ENCODE data around the gene RNF214. TPM values are rescaled to one million over a fixed set of nuclear protein-coding genes. Genes with fewer than 3 reads are reported as not detected.

RNF214 gene
- total RNA-seq, 1 experiment from 2014 or later, result 7.4 TPM

DNA sequence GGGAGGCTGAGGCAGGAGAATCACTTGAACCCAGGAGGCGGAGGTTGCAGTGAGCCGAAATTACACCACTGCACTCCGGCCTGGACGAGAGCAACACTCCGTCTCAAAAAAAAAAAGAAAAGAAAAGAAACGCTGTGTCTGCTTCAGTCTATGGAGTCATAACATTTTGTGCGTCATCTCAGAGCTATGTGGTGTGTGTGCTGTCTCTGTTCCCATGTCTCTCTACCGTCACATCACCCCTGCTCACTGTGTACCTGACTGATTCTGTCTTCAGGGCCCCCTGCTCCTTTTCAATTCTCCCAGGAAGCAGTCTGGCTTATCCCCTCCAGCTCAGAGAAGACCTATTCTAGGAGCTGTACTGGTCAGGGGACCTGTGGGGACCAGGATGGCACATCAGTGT is 65.7 kb downstream of the RNF214 start:
- intact Hi-C loops (cut with micrococcal nuclease), result no loop called here
- TF ChIP-seq, protein P1, sequence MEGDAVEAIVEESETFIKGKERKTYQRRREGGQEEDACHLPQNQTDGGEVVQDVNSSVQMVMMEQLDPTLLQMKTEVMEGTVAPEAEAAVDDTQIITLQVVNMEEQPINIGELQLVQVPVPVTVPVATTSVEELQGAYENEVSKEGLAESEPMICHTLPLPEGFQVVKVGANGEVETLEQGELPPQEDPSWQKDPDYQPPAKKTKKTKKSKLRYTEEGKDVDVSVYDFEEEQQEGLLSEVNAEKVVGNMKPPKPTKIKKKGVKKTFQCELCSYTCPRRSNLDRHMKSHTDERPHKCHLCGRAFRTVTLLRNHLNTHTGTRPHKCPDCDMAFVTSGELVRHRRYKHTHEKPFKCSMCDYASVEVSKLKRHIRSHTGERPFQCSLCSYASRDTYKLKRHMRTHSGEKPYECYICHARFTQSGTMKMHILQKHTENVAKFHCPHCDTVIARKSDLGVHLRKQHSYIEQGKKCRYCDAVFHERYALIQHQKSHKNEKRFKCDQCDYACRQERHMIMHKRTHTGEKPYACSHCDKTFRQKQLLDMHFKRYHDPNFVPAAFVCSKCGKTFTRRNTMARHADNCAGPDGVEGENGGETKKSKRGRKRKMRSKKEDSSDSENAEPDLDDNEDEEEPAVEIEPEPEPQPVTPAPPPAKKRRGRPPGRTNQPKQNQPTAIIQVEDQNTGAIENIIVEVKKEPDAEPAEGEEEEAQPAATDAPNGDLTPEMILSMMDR (conservative IDR thresholded peaks at IDR 0.05; ENCODE audit: low read depth, low read length), result no peak
- ChIA-PET POLR2A (ENCODE audit: unreplicated experiment) (interaction anchor here (0.7 kb wide), 1 partner anchor 30 kb away, joined by 7 read pairs; the partner anchor contains the start of gene CEP164), CTCF (no interaction called here)
- Histone ChIP-seq H3K9me3 (ENCODE audit: low read length) (no peaks in the 10 kb centered on the region), H3F3A (ENCODE audit: low read length, unreplicated experiment) (no peaks in the 10 kb centered on the region), H3K4me1 (ENCODE audit: insufficient read depth, low read length) (no peaks in the 10 kb centered on the region), H3K79me2 (ENCODE audit: low read length) (no peaks in the 10 kb centered on the region), H3K9me2 (replicated peaks; ENCODE audit: low read length) (no peaks in the 10 kb centered on the region), H4K20me1 (ENCODE audit: low read length) (no peaks in the 10 kb centered on the region), H3K27me3 (ENCODE audit: low read length) (no peaks in the 10 kb centered on the region), H3K4me2 (ENCODE audit: low read length) (no peak overlapping the region), H2AFZ (ENCODE audit: low read length) (no peak overlapping the region), H3K4me3 (ENCODE audit: low read length) (no peak overlapping the region), H3K27ac (ENCODE audit: low read length) (no peak overlapping the region), H3K36me3 (ENCODE audit: low read depth, low read length) (no peaks in the 10 kb centered on the region), H3K9ac (ENCODE audit: low read length) (no peak overlapping the region)
- BruUV-seq (replicated peaks), result no TSS peak
- ATAC-seq (no peak), DNase-seq (no peak)

DNA sequence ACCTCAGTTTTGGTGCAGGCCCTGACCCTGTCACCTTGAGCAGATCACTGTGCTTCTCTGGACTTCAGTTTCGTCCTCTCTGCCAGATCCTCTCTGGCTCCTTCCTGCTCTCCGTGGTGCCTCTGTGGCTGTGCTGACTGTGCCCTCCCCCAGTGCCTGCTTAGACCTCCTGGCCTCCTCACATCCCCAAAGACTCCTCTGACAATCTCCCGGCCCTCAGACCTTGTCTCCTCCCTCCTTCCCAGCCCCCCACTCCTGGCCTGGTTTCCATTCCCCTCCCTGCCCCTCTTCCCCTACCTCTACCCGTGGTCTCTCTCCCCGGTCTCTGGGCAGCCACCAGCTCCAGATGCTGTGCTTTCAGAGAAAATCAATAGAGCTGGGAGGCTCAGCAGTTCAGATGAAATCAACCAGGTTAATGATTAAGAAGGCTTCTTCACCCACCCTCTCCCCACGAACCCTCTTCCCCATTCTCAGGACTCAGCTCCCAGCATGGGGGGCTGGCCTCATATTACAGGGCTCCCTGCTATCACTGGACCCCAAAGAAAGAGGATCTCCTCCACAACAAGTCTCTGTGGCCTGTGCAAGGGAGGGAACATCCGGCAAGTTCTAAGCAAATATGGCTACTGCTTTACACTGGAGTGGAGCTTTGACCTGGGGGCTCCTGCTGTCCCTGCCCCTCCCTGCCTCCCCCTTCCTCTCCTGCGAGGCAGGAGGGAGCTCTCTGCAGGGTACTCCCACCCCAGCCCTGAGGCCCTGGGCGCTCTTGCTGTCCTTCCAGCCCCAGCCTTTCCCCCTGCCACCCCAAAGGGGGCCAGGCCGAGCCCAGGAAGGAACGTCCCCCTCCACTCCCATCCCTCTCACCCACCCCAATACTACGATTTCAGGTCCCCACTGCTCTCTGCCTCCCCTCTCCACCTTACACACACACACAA is 67.1 kb downstream of the RNF214 start:
- no peaks in the 10 kb centered on the region for H3K79me2 ChIP-seq (ENCODE audit: low read length)
- H3K36me3 ChIP-seq (ENCODE audit: low read depth, low read length), result no peaks in the 10 kb centered on the region
- H3K9me3 ChIP-seq (ENCODE audit: low read length), result no peaks in the 10 kb centered on the region
- ChIA-PET CTCF (no interaction called here), POLR2A (ENCODE audit: unreplicated experiment) (no interaction called here)
- intact Hi-C loops (cut with micrococcal nuclease), result no loop called here
- no peak overlapping the region for H3K4me2 ChIP-seq (ENCODE audit: low read length)
- BruUV-seq (replicated peaks), result no TSS peak
- no peak overlapping the region for H3K9ac ChIP-seq (ENCODE audit: low read length)
- H3K4me3 ChIP-seq (ENCODE audit: low read length), result no peak overlapping the region
- H3K27me3 ChIP-seq (ENCODE audit: low read length), result no peaks in the 10 kb centered on the region
- TF ChIP-seq, protein P1 (conservative IDR thresholded peaks at IDR 0.05; ENCODE audit: low read depth, low read length), result no peak
- no peak for TF ChIP-seq EZH2 (IDR thresholded peaks at IDR 0.05; ENCODE audit: low read length, unreplicated experiment)
- no peak for TF ChIP-seq EZH2phosphoT487 (IDR thresholded peaks at IDR 0.05; ENCODE audit: borderline replicate concordance, low read length)
- no peak for ATAC-seq
- H2AFZ ChIP-seq (ENCODE audit: low read length), result no peak overlapping the region
- H3K27ac ChIP-seq (ENCODE audit: low read length), result no peak overlapping the region
- no peak for DNase-seq
- no peaks in the 10 kb centered on the region for H3K4me1 ChIP-seq (ENCODE audit: insufficient read depth, low read length)
- H4K20me1 ChIP-seq (ENCODE audit: low read length), result no peaks in the 10 kb centered on the region
- H3F3A ChIP-seq (ENCODE audit: low read length, unreplicated experiment), result no peaks in the 10 kb centered on the region
- no peaks in the 10 kb centered on the region for H3K9me2 ChIP-seq (replicated peaks; ENCODE audit: low read length)

DNA sequence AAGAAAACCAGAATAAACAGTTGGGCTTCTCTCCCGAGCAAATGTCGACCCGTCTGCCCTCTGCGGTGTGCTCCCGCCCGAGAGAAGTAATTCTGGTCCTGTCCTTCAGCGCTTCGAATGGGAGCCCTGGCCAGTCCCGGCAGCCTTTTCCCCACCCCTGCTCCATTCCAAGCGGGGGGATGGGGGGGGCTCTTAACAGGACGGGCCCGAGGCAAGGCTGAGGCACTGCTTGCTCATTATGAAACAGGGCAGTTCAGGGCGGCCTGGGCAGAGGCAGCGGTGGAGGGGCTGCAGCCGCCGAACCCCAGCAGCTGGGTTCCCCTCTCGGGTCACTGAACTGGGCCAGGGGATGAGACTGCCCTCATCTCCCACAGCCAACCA is 67.8 kb downstream of the RNF214 start:
- no peak overlapping the region for H2AFZ ChIP-seq (ENCODE audit: low read length)
- no TSS peak for BruUV-seq (replicated peaks)
- TF ChIP-seq EZH2 (IDR thresholded peaks at IDR 0.05; ENCODE audit: low read length, unreplicated experiment) (no peak), EZH2phosphoT487 (IDR thresholded peaks at IDR 0.05; ENCODE audit: borderline replicate concordance, low read length) (no peak)
- TF ChIP-seq, protein P1 (conservative IDR thresholded peaks at IDR 0.05; ENCODE audit: low read depth, low read length), result no peak
- H3K27ac ChIP-seq (ENCODE audit: low read length), result no peak overlapping the region
- no peaks in the 10 kb centered on the region for H3F3A ChIP-seq (ENCODE audit: low read length, unreplicated experiment)
- H3K4me3 ChIP-seq (ENCODE audit: low read length), result no peak overlapping the region
- no peaks in the 10 kb centered on the region for H3K36me3 ChIP-seq (ENCODE audit: low read depth, low read length)
- POLR2A ChIA-PET (ENCODE audit: unreplicated experiment), result no interaction called here
- H3K27me3 ChIP-seq (ENCODE audit: low read length), result no peaks in the 10 kb centered on the region
- no peaks in the 10 kb centered on the region for H3K4me1 ChIP-seq (ENCODE audit: insufficient read depth, low read length)
- CTCF ChIA-PET, result no interaction called here
- no peak for ATAC-seq
- no peaks in the 10 kb centered on the region for H3K9me3 ChIP-seq (ENCODE audit: low read length)
- no peaks in the 10 kb centered on the region for H3K9me2 ChIP-seq (replicated peaks; ENCODE audit: low read length)
- H3K79me2 ChIP-seq (ENCODE audit: low read length), result no peaks in the 10 kb centered on the region
- no peaks in the 10 kb centered on the region for H4K20me1 ChIP-seq (ENCODE audit: low read length)
- H3K4me2 ChIP-seq (ENCODE audit: low read length), result no peak overlapping the region
- intact Hi-C loops (cut with micrococcal nuclease), result no loop called here
- H3K9ac ChIP-seq (ENCODE audit: low read length), result no peak overlapping the region
- no peak for DNase-seq

All from PC-3 (cell line).